HG02938 (cell line): ENCODE results near the gene MAGEA4.
"Not testable (repeated sequence)": the region's sequence is repeated elsewhere in the genome, so short reads cannot be mapped to it uniquely, and the experiment has no call there.

ENCODE experiments used
- ATAC-seq: cut with Tn5 transposase; IDR thresholded peaks from one replicate; pipeline ENCODE4 v1.9.1; 2021; ENCODE audit warnings: mild to moderate bottlenecking, moderate library complexity; ENCODE audit not compliant: unreplicated experiment

MAGEA4 gene, protein sequence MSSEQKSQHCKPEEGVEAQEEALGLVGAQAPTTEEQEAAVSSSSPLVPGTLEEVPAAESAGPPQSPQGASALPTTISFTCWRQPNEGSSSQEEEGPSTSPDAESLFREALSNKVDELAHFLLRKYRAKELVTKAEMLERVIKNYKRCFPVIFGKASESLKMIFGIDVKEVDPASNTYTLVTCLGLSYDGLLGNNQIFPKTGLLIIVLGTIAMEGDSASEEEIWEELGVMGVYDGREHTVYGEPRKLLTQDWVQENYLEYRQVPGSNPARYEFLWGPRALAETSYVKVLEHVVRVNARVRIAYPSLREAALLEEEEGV

DNA sequence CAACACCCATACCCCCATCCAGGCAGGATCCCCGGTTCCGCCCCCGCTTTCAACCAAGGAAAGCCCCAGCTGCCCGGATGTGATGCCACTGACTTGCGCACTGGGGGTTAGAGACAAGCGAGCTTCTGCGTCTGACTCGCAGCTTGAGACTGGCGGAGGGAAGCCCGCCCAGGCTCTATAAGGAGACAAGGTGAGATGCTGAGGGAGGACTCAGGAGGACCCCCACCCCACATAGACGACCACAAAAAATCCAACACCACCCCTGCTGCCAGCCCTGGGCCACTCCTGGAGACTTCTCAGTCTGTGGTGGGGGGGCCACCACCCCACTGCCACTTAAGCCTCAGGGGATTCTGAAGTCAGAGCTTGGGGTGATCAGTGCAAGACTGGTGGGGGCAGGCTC lies at the start of gene MAGEA4:
MAGEA4 (plus strand) TSS at position 110 of the 400 bp plus-strand sequence. CDS start 10,776 bp downstream, outside the sequence.
- ATAC-seq: no peak

DNA sequence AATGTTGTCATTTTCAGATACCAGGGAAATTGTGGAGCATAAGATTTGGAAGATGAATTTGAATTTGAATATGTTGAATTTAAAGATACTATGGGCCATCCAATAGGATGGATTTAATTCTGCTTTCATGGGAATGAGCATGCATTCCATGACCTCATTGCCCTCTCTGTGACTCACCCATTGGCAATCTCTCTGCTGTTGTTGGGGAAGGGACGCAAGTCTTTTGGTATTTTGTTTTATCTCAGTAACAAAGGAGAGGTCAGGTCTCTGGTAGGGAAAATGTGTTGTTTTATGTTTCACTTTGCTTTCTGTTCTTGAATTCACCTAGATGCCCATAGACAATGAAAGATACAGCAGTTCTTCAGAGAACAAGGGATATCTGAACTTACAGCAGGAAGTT lies 42.1 kb upstream of the MAGEA4 start:
- no peak for ATAC-seq

DNA sequence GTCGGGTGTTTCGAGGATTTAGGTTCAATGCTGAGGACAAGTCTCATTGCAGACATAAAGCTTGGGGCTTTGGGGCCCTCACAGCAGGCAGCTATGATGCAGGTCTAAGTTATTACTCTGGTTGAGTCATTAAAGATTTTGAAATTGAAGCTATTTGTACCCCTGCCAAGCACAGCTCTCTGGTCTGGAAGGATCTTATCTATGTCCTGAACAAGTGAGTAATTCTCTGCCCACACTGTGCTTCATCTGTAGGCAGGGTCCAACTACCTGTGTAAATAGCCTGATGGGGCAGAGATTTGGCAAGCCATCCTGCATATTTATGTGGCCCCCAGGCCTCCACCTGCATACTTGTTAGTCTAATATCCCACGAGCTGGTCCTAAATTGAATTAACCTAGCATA lies 41.4 kb upstream of the MAGEA4 start:
- ATAC-seq: no peak

DNA sequence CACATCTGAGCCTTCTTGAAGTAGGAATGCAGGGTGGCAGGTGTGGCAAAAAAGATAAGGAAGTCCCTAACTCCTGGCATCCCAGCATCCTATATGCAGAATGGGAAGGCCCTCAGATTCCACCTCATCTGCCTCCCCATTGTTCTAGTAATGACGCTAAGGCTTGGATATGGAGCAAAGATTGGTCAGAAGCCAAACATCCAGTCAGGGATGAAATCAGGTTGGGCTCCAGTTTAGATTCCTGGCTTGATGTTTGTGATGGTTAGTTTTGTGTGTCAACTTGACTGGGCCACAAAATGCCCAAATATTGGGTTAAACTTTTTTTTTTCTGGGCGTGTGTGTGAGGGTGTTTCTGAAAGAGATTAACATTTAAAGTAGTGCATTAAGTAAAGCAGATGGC lies 39.6 kb upstream of the MAGEA4 start:
- no peak for ATAC-seq

DNA sequence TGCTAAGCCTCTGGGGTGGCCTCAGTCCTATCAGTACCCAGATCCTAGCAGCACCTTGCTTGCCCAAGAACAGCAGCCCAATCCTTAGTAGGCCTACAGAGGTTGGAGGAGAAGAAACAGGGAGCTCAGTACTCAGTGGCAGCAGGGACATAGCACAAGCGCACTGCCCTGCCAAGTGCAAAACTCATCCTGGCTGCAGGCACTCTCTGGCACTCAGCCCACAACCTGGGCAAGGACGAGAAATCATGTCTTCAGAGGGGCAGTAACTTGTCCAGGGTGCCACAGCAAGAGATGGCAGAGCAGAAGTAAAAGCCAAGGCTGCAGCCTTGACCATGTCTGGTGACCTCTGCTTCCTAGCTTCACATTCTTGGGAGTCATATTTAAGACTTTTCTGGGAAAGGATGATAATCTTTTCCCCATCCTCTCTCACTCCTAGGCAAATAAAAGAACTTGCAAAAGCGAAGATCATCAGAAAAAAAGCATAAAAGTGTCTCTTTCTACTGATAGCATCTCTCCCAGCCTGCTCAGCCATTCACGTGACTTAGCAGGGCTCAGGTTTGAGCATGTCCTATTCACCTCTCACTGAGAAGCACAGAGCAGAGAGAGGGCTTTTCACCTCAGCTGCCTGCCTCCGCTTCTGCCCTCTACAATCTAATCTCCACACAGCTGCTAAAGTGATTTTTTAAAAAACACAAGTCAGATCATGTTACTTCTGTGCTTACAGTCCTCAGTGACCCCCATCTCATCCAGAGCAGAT lies 37.2 kb upstream of the MAGEA4 start:
- ATAC-seq: no peak

DNA sequence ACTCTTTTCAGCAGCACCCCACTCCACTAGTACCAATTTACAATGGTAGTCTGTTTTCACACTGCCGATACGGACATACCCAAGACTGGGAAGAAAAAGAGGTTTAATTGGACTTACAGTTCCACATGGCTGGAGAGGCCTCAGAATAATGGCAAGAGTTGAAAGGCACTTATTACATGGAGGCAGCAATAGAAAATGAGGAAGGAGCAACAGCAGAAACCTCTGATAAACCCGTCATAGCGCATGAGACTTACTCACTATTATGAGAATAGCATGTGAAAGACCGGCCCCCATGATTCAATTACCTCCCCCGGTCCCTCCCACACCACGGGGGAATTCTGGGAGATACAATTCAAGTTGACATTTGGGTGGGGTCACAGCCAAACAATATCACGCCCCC lies 34.1 kb upstream of the MAGEA4 start:
- ATAC-seq: no peak

DNA sequence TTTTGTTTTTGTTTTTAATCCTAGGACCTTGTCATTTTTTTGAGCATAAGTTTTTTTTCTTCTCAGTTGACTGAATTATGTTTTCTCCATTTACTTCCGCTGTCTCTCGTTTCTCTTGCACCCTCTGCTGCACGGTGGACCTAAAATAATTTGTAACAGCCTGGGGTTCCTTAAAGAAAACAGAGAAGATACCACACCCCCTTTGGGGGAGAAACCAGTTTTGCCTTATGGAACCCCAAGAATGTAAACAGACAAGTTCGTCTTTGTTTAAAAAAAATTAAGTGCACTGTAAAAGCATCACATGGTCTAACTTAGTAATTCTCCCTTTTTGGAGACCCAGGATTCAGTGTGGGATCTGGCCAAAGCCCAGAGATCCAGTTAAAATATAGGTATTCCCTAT lies 32.8 kb upstream of the MAGEA4 start:
- no peak for ATAC-seq

DNA sequence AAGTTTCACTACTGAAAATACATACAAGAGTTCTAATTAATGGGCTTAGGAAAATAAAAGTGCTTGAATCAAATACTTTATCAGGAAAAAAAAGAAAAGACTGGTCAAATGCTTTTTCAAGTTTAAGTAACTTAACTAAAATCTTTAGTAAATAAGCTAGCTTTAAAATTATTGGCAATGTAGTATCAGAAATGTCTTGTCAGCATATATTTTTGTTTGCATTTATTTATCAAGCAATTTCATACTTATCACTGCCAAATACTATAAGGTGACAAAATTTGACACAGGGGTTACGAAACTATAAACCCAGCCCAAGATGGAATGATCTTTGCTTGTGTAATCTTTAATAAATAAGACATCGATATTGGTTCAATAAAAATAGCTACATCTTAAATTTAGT lies 31.8 kb upstream of the MAGEA4 start:
- no peak for ATAC-seq

DNA sequence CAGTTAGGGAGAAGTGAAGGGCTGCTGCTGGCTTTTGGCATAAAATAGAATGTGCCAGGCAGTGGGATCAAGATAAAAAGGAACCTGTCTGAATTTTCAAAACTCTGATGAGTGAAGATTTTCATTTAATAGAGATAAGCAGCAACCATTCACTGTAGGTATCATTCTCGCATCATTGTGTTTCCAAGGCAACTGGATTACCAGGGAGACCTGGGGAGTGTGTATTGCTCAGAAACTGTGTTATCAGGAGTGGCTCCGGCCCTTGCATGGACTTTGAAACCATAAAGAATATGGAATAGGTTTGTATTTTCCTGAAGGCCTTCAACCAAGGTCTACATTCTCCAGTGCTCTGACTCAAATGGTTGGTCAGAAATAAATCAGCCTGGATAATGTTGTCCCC lies 23.3 kb upstream of the MAGEA4 start:
- ATAC-seq: no peak

DNA sequence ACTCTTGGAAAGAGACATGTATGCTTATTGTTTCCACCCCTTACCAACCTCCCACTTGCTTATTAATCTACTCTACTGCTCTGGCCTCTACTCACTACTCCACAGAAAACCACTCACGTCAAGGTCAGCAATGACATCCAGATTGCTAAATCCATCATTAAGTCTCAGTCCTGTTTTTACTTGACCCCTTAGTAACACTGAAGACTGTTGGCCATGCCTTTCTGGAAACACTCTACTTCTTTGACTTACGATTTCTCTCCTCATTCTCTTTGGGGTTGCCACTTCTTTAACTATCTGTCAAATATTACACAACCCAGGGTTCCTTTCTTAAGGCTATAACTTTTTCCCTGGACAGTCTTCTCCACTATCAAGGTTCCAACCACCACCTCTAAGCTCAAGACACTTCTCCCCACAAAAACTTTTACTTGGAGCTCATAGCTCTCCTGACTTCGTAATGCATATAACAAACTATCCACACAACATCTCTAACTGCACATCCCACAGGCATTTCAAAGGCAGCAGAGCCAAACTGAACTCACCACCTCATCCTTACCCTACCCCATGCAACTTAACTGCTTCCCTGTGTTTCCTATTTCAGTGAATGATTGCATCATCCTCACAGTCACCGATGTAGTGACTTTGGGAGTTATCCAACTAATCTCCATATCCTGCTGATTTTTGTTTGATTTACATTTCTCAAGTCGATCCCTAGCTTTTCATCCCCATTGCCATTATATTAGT lies 15.8 kb upstream of the MAGEA4 start:
- ATAC-seq: no peak

DNA sequence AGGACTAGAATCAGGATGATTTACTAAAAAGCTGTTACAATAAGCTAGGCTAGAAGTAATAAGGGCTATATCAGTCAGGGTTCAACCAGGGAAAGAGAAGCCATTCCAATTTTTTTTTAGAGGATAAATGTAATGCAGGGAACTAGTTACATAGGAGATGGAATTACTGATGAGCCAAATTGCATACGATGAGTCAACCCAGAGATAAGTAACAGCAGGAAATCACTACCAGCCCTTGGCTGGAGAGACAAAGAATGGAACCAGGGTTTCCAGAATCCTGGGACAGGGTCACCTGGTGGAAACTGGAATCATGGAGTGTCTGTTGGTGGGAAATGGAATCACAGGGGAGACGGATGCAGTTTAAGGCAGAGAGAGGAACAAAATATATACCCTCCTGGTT lies 13.1 kb upstream of the MAGEA4 start:
- no peak for ATAC-seq

DNA sequence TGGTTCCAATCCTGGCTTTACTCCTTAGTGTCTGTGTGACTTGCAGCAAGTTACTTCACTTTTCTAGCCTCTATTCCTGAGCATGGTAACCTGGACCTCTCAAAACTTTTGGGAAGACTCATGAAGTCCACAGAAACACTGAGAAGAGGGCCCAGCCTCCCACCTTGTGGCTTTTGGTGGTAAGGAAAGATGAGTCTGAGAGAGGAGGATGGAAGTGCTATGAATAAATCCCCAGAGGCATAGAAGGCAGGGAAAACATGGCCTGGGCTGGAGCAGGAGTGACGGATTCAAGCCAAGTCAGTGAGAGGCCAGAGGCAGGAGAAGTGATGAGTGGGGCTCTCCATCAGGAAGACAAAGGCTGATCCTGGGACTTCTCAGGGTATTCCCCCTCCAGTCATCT lies 10.9 kb upstream of the MAGEA4 start:
- no peak for ATAC-seq

DNA sequence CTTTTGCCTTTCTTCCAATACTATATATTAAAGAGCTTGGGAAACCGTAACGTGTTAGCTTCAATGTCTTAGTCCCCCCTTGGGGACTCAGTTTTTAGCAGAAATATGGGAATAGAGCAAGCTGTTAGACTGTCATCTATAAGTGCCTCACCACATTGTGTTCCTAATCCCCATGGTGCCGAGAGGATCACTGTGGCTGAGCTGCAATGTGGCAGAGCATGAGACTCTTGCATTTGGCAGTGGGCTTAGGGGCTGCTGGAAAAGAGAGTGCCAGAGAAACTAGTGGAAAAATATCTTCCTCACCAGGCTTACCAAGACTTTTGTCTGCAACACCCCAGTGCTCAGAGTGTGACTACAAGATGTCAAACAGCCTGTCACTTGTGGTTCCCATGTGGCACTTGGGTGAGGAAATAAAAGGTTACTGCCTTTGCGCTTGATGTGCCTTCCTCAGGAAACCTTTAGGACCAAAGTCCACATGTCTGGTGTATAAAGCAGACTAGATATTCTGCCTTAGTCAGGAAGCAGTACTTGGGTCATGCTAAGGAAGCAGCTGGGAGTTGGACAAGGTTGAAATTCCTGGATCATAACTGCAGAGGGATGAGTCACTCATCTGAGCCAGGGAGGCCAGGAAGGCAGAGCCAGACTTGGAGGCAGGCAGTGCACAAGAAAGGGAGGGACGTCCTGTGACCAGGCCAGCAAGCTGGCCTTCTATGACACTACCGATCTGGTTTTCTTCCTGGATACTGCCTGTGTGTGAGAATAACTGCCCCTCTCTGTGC lies 9.7 kb upstream of the MAGEA4 start:
- ATAC-seq: no peak

DNA sequence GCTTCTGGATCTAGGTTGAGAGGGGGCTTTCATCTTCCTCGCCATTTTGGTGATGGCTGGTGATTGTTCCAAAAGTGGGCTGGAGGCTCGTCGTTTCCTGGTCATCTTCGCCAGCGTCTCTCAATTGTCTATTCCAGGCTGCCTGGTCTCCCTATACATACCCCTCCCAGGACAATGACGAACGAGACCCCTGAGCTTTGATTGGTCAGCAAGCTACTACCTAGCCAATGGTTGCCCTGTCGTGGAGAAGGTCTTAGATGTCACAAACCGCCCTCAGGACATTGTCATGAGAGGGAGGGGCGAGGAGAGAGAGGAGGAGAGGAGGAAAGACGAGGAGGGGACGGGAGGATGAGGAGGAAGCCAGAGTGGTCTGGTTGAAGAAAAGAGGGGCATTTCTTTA lies 7.7 kb upstream of the MAGEA4 start:
- ATAC-seq: no peak

DNA sequence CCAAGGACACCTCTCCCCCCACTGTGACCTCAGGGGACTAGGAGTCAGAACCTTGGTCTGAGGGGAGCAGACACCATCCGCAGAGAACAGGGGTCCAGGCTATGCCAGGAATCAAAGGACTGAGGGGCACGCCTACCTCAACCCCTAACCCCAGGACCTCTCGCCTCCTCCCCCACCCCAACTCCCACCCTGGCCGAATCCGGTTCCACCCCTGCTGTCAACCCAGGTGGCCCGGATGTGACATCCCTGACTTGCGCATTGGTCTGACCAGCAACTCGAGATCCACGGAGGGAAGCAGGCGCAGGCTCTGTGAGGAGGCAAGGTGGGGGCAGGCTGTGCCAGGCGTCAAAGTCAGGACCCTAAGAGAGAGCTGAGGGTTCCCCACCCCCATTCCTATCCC lies 468 bp upstream of the MAGEA4 start:
- no peak for ATAC-seq

DNA sequence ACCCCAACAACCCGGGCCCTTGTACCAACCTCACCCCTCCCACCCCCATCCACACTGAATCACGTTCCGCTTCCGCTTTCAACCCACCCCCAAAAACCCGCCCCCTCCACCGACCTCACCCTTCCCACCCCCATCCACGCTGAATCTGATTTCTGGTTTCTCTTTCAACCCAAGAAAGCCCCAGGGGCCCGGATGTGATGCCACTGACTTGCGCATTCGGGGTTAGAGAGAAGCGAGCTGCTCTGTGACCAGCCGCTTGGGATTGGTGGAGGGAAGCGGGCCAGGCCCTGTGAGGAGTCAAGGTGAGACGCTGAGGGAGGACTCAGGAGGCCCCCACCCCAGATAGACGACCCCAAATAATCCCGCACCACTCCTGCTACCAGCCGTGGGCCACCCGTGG lies 6.0 kb downstream of the MAGEA4 start:
- not testable (repeated sequence) for ATAC-seq

DNA sequence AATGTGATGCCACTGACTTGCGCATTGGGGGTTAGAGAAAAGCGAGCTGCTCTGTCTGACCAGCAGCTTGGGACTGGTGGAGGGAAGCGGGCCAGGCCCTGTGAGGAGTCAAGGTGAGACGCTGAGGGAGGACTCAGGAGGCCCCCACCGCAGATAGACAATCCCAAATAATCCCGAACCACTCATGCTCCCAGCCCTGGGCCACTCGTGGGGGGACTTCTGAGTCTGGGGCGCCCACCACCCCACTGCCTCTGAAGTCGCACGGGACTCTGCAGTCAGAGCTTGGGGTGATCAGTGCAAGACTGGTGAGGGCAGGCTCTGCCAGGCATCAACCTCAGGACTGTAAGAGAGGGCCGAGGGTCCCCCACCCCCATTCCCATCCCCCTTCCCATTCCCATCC lies 6.9 kb downstream of the MAGEA4 start:
- ATAC-seq: no peak

DNA sequence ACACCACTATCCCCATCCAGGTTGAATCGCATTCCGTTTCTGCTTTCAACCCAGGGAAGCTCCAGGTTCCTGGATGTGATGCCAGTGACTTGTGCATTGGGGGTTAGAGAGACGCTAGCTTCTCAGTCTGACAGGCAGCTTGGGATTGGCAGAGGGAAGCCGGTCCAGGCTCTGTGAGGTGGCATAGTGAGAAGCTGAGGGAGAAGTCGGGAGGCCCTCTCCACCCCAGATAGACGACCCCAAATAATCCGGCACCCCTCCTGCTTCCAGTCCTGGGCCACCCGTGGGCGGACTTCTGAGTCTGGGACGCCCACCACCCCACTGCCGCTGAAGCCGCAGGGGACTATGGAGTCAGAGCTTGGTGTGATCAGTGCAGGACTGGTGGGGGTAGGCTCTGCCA lies 7.4 kb downstream of the MAGEA4 start:
- ATAC-seq: no peak

DNA sequence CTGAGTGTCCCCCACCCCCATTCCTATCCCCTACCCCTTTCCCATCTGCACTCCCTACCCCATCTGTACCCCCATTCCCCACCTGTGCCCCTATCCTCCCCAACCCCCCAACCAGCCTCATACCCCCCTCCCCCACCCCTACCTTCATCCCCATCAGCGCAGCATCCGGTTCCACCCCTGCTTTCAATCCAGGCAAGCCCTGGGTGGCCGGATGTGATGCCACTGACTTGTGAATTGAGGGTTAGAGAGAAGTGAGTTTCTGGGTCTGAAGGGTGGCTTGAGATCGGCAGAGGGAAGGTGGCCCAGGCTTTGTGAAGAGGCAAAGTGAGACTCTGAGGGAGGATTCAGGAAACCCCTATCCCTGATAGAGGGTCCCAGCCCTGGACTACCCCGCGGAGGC lies 7.8 kb downstream of the MAGEA4 start:
- no peak for ATAC-seq

DNA sequence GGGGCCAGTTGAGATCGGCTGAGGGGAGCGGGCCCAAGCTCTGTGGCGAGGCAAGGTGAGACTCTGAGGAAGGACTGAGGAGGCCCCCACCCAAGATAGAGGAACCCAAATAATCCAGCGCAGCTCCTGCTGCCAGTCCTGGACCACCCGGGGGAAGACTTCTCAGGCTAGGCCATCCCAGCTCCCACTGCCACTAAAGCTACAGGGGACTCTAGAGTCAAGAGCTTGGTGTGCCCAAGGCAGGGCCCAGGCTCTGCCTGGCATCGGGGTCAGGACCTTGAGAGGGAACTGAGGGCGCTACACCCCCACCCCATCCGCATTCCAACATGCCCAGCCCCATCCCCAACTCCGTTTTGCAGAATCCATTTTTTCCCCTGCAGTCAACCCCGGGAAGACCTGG lies 8.6 kb downstream of the MAGEA4 start:
- ATAC-seq: no peak

DNA sequence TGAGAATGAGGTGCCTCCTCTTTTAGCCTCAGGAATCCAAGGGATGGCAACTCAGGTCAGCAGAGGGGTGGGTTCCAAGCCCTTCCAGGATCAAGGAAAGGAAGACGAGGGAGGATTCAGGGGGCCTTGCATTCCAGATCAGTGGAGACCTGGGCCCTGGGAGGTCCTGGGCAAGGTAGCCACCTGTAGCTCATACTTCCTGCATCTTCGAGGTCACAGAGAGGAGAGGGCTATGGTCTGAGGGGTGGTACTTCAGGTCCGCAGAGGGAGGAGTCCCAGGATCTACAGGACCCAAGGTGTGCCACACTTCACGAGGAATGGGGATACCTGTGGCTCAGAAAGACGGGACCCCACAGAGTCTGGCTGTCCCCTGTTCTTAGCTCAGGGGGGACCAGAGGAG lies 9.2 kb downstream of the MAGEA4 start:
- no peak for ATAC-seq
